Stimulated activated CD8-positive, alpha-beta memory T cell treated with anti-CD3 and anti-CD28 coated beads, Interleukin-15, amount 100 ng/mL, for 48 hours (primary cell): Measurements from ENCODE around the gene YY1.

Experiments used
- DNase-seq, 2 donors: peaks; one replicate each; pipeline ENCODE4 v3.0.0-alpha.2; 2020; ENCODE audit warnings: low read depth in 2 of 2

The YY1 gene

DNA sequence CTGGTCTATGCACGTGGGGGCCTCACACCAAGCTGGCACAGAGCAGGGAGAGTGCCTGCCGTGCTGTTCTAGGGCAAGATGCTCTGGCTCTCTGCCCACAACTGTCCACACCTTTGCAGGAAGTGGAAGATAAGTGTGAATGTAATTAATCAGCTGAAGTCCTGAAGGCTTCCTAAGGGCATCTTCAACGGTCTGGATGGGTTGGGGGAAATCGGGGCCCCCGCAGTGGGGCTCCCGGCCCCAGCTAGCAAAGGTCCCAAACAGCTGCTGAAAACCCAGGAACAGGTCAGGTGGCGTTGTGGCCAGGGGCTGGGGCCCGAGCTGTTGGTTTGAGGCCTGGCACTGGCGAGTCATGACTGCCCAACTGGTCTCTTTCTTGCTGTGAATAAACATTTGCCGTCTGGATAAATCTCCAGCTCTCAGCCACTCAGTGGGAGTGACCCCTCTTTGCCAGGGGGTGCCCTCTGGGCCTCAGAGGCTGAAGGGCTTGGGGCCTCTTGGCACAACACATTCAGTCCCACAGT is 74.0 kb downstream of the YY1 start:
- DNase-seq = no peak

DNA sequence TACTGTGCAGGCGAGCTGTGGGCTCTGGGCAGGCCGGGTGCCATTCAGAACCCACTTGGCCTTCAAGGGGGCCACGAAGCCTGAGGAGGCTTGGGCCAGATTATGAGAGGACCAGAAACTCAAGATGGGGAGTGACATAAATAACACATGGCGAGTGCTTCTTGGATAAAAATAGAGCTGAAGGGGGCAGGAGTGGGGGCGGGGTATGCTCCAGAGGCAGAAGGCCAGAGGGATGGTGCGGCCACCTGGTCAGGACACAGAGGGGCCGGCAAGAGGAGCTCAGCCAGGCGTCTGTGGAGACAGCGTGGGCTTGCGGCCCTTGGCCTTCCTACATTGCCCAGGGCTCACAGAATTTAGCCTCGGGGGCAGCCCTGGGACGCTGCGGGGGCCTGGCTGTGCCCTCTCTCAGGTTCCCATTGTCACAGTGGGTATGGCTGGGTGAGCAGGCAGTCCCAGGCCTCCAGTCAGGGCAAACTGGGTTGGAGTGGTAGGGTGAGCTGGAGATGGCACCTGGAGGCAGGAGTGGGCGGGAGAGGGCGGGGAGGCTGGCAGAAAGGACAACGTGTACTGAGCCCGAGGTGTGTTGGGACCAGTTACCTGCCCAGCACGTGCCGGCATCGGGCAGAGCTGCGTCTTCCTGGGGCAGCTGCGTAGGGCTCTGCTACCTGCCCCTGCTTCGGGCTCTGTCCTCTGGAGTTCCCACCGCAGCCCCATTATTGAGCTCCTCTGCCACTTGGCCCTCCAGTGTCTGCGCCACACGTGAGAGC is 74.7 kb downstream of the YY1 start:
- no peak for DNase-seq

DNA sequence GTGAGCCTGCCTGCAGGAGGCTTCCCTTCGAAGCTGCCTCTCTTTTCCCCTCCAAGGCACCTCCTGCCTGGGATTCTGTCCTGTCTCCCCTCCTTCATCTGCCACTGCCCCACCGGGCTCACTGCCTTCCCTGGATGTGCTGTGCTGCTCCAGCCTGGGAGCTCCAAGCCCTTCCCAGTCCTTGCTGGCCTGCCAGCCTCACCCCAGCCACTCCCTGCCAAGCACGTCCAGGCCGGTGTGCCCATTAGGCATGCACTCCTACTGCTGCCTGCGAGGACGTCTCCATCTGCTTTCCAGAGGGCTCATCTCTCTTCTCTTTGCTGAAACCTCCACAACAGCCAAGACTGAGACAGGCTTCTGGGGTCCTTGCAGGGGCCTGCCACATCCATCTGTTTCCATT is 75.8 kb downstream of the YY1 start:
- DNase-seq = no peak

DNA sequence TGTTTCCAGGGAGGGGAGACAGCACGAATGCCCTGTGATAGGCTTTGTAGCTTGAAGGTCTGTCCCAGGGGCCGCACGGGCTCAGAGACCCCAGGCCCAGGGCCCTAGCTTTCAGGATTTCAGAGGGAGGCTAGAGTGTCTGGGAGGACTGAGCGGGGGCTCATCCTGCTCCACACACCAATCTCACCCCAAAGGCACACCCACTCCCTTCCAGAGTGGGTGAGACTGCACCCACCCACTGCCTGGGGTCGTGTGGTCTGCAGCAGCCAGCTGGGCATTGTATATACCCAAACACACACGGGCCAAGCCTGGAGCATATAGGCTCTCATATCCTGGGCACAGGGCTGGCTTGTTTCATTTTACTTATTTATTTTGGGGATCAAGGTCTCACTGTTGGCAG is 78.4 kb downstream of the YY1 start:
- DNase-seq = no peak

DNA sequence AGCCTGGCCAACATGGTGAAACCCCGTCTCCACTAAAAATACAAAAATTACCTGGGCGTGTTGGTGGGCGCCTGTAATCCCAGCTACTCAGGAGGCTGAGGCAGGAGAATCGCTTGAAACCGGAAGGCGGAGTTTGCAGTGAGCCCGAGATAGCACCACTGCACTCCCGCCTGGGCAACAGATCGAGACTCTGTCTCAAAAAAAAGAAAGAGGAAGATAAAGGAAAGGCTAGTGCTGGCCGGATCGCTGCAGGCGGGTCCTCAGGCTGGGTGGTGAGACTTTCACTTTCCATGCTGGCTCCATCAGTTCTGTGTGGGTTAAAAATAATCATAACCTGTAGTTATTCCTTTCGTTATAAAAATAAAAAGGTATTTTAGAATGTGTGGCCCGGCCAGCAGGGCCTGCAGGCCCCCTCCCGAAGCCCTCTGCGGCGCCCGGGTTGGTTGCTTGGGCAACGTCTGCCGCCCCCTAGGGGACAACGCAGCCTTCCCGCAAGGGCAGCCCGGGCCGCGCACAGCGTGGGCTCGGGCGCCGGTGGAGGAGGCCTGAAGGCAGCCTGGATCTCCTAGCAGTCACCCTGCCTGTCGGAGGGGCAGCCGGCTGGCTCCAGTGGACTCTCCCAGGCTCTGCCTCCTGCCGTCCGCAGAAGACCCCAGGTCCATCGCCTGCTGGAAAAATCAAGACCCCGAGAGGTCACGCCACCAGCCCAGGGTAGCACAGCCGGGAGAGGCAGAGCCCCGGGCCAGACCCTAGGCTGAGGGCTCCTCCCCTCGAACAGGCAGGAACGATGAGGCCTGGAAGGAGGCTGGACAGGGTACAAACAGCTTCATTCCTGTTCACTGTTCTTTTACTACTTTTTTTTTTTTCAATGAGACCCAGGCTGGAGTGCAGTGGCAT is 79.2 kb downstream of the YY1 start:
- DNase-seq = peak; percentile 49 to 61

DNA sequence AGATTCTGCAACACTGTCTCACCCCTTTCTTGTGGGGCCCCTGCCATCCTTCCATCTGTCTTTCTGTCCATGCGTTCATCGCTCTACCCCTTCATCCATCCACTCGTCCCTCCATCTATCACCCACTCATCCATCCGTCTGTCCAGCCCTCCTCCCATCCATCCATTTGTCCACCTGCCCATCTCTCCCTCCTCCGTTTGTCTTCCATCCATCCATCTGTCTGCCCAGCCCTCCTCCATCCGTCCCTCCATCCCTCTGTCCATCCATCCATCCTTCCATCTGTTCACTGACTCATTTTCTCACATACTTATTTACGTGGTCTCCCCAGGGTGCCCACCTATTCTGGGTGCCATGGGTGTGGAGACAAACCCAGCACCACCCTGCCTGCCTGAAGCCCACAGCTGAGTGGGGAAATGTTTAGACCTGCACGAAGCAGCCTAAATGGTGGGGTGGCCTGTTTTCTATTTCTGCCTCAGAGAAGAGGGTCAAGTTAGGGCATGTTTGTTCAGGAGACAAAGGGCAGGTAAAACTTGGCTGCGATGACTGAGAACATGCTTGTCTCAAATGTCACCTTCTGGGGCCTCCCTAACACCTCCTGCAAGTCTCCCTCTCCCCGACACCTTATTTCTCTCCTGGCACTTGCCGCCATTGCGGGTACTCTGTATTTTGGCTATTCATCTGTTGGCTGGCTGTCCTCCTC is 81.4 kb downstream of the YY1 start:
- DNase-seq = no peak

DNA sequence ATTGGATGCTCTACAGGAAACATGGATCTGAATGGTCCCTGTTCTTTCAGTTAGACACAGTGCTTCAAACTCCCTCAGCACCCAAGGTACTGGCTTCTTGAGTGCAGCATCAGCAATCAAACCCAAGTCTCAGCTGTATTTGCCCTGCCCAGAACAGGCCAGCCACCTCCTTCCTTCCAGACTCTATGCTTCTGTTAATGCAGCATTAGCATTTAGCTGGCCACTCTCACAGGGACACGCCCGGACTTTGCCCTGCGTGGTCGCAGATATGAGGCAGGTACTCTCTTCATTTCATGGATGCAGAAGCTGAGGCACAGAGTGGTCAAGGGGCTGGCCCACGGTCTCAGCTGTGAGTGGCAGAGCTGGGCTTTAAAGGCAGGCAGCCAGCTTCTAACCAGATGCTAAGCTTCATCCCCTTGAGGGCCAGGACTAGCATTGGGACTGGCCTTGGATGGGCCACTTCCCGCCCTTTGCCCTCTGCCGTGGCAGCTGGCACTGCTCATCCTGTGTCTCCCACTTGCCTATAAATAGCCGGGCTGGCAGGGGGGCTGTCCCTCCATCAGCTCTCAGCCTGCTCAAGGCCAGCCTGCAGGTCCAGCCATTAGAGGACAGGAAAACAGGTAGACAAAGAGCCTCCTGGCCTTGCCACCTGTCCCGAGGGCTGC is 82.7 kb downstream of the YY1 start:
- DNase-seq = no peak

DNA sequence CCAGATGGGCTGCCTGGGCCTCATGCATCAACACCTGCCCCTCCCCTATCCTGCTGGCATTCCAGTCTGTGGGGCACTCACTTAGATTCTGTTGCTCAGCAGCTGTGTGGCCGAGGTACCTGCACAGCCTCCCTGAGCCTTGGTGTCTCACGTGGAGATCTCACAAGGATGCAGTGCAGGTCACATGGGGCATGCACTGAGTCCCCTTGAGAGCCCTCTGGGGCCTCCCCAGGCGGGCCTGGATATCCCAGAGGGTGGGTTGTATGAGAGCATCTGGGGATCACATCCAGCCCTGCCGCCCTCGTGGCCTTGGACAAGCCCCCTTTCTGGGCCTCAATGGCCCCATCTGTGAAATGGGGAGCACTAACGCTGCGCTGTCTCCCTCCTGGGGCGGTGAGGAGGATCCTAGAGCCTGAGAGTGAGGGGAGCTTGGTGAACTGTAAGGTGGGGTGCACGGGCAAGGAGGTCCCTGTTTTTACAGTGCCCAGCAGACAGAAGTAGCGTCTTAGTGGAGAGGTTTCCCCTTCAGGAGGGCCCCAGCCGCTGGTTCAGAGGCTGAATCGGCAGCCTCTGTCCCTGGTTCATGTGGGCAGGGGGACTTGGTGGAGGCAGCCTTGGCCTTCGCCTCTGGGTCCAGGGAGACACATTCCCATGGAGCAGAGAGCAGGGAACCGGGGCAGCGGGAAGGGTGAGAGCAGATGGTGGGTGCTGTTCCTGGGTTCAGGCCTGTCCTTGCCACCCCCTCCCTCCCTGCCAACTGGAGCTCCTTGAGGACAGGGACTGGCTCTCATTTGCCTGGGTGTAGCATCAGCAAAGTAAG is 83.4 kb downstream of the YY1 start:
- DNase-seq = no peak

DNA sequence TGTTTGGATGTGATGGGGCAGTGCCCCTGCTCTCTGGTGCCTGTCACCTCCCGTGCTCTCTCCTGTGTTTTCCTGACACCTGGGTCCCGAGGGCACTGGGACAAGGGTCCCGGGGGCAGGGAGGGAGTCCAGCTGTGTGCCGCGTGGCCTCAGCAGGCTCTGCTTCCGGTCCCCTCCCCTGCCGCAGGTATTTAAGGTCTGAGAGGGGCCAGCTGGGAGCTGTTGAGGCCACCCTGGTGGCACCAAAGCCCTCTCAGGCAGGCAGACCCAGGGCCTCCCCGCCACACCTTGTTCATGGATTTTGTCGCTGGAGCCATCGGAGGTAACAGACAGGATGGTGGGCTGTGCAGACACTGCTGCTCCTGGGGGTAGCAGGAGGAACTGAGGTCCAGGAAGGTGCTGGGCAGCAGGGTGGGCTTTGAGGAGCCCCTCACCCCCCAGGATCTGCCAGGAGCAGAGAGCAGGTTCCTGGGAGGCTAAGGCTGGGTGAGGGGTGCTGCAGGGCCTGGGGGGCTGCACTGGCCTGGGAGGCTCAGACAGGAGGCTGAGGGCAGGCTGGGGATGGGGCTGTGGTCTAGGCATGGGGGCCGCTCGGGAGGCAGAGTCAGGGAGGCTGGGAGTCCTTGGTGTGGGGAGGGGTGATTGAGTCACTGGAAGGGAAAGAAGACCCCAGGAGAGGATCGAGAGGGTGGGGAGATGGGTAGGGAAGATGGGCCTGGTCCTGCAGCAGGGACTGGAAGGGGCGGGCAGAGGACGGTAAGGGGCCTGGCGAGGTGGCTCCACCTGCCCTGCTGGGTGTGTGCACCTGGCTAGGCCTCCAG is 84.4 kb downstream of the YY1 start, which contains the start of gene SLC25A47:
Gene SLC25A47, plus strand, starts transcription at position 219 of the 821 bp plus-strand sequence. Its CDS starts 76 bp downstream, at position 295.
- DNase-seq = no peak

DNA sequence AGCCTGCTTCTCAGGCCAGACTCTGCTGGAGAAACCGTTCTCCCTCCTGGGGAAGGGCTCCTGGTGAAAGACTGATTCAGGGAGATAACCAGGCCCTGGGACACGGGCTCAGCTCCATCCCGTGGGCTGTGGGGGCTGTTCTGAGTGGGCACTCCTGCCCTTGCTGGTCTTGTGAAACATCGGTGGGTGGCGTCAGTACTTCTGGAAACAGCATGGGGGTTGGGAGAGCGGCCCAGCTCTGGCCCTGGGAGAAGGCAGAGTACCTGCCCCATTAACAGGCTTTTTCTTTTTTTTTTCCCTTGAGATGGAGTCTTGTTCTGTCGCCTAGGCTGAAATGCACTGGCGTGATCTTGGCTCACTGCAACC is 85.0 kb downstream of the YY1 start:
- DNase-seq = no peak

DNA sequence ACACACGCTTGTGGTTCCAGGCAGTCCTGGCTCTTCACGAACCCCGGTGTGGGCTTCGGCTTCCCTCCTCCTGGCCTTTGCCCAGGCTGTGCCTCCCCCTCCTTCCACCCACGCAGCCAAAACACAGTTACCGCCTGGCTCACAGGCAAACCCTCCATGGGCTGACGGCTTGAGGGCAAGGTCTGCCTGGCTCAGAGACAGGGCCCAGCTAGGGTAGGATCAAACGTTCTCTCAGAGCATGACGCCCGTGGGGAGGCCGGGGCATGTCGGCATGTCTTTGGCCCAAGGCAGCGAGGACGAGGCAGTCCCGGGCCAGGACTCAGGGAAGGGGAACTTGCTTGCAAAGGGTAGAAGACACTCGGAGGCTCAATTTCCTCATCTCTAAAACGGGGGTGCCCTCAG is 86.3 kb downstream of the YY1 start:
- DNase-seq = no peak

DNA sequence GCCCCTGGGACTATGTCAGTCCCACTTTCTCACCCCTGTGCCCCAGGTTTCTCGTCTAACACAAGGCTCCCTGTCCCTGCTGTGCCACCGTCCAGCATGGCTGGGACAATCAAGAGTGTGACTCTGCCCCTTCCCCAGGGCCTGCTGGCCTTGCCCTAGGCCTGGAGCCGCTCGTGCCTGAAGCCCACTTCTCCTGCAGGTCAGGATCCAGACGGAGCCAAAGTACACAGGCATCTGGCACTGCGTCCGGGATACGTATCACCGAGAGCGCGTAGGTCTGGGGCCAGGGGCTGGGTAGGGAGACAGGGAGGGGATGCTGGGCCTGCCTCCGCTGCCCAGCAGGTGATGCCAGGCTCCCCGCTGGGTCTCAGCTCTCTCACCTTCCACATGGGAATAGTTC is 87.0 kb downstream of the YY1 start:
- DNase-seq = no peak

DNA sequence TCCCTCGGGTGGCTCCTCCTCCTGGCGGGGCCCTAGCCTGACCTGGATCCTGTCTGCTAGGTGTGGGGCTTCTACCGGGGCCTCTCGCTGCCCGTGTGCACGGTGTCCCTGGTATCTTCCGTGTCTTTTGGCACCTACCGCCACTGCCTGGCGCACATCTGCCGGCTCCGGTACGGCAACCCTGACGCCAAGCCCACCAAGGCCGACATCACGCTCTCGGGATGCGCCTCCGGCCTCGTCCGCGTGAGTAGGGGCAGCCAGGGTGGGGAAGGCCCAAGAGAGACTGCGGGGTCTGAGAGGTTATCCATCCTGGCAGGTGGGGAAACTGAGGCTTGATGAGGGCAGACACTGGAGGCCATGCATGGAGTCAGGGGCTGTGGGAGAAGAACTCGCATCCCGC is 88.2 kb downstream of the YY1 start:
- DNase-seq = no peak

DNA sequence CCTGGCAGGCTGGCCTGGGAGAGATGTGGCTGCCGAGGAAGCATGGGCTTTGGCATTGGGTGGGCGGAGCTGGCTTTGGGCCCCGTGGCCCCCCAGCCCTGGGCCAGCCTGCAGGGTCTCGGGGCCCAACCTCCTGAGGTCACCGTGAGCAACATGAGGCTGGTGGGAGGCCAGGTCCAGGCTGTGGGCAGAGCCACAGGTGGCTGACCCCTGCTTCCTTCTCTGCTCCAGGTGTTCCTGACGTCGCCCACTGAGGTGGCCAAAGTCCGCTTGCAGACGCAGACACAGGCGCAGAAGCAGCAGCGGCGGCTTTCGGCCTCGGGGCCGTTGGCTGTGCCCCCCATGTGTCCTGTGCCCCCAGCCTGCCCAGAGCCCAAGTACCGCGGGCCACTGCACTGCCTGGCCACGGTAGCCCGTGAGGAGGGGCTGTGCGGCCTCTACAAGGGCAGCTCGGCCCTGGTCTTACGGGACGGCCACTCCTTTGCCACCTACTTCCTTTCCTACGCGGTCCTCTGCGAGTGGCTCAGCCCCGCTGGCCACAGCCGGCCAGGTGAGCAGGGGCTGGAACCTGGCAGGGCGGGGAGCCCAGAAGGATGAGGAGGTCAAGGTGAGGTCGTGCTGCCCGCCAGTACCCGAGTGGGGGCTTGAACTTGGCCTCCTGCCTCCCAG is 89.7 kb downstream of the YY1 start:
- no peak for DNase-seq

DNA sequence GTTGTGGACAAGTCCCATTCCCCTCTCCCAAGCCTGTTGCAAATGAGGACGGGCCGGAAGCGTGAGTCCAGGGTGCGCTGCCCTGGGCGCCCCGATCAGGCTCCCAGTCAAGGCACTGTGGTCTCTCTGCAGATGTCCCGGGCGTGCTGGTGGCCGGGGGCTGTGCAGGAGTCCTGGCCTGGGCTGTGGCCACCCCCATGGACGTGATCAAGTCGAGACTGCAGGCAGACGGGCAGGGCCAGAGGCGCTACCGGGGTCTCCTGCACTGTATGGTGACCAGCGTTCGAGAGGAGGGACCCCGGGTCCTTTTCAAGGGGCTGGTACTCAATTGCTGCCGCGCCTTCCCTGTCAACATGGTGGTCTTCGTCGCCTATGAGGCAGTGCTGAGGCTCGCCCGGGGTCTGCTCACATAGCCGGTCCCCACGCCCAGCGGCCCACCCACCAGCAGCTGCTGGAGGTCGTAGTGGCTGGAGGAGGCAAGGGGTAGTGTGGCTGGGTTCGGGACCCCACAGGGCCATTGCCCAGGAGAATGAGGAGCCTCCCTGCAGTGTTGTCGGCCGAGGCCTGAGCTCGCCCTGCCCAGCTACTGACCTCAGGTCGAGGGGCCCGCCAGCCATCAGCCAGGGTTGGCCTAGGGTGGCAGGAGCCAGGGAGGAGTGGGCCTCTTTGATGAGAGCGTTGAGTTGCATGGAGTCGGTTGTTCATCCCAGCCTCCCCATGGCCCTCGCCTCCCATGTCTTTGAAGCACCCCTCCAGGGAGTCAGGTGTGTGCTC is 90.5 kb downstream of the YY1 start:
- DNase-seq = no peak

DNA sequence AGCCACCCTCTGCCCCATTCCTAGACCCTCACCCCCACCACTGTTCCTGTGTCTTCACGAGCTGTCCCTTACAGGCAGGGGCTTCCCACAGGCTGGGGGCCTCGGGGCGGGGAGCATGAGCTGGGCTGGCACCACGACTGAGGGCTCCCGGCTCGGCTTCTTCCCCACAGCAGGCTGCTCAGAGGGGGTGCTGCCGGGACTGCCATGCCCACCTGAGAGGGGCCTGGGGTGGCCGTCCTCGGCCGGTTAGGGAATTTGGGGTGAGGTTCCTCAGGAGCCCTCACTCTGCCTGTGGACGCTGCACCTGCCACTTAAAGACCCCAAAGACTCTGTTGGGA is 91.0 kb downstream of the YY1 start:
- no peak for DNase-seq

DNA sequence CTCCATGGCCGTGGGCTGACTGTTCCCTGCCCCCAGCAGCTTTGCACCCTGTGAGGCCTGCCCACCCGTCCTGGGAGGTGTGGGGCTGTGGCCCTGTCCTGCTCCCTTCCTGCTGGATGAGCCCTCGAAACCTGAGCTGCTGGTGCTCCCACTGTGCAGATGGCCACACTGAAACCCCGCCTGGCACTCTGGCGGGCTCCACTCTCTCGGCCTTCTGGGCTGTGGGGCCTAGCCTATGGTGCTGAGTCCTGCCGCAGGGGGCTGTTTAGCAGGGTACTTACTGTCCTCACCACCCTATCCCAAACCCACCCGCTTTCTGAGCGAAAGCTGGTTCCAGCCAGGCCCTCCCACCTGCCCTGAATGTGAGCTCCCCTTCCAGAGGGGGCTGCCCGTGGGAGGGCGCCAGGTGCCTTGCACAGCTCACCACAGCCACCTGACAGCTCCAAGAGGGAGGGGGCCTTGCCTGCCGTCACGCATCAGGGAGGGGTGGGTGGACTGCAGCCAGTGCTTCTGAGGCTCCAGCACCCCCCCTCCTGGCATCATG is 91.5 kb downstream of the YY1 start:
- DNase-seq = no peak

DNA sequence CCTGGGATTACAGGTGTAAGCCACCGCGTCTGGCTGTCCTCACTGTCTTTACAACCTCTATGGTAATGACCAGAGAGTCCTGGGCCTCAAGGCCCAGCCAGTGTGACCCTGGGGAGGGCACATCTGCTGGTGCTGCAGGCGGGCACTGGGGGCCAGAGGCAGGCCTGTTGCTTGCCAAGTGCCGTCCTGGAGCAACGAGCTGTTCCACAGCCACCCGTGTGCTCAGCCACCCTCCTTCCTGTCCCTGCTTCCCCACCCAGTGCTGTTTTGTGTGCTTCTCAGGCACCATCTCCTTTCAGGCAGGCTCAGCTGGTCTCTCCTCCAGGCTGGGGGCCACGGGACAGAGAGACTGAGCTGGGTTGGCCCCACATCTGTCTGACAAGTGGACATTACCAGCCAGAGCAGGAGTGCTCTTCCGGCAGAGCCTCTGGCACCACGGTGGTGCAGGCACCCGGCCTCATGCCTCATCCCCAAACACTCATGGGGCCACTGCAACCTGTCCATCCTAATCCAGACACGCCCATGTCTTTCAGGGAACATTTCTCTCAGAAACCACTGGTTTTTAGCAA is 93.2 kb downstream of the YY1 start:
- no peak for DNase-seq
